Esophagus mucosa (tissue), 1 donor: ENCODE data around the gene DOHH. TPM values are rescaled to one million over a fixed set of nuclear protein-coding genes. Genes with fewer than 3 reads are reported as not detected.
"Not testable (repeated sequence)": the region's sequence is repeated elsewhere in the genome, so short reads cannot be mapped to it uniquely, and the experiment has no call there.

Source experiments
- ATAC-seq: fragments of 200-7000 bp; cut with Tn5 transposase; one replicate; pipeline ENCODE4 v1.9.1; 2020
- total RNA-seq: library from RNA; stranded (reverse); gene quantifications from one replicate; pipeline ENCODE4 v1.2.4, GENCODE V29; 2023
- donor health status: DM: yes; HTN: yes; CAD: no.

DOHH gene
- total RNA-seq, 1 donor from 2014 or later = 11.1 TPM

DNA sequence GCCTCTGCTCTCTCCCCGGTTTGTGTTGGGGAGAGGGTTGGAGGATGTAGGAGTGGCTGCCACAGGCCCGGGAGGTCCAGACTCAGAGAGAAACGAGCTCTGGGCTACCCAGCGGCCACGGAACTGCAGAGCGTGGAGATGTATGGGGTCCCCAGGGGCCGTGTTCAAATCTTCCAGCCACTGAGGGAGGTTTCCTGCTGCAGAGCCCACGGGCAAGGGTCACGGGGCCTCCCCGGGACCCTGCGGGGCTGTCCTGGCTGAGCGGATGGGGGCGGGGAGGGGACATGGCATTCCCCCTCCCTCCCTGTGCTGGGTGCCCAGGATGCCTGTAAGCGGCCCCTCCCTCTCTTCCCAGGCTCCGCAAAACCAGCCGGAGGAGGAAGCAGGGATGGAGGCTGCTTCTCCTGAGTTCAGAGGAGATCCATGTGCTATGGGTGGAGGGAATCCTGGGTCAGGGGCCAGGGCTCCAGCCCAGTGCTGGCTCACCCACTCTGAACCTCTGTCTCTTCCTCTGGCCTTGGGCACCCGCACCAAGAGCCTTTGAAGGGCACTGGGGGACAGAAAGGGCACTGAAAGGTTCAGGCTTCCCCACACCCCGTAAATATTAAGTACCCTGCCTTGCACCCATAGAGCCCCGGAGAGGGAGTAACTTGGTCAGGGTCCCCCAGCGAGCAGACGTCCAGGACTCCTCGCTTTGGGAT is 42.8 kb downstream of the DOHH start:
- ATAC-seq = peak; percentile 10

GRCh38 chr19:3456925-3457527 is 43.4 kb downstream of the DOHH start:
- peak; percentile 3 for ATAC-seq

- ATAC-seq = no peak
These were observed 44.4 kb downstream of the DOHH start for GRCh38 chr19:3455960-3456601.

GRCh38 chr19:3455393-3455955 is 45.0 kb downstream of the DOHH start:
- no peak for ATAC-seq

GRCh38 chr19:3454656-3455392 is 45.6 kb downstream of the DOHH start:
- no peak for ATAC-seq

DNA sequence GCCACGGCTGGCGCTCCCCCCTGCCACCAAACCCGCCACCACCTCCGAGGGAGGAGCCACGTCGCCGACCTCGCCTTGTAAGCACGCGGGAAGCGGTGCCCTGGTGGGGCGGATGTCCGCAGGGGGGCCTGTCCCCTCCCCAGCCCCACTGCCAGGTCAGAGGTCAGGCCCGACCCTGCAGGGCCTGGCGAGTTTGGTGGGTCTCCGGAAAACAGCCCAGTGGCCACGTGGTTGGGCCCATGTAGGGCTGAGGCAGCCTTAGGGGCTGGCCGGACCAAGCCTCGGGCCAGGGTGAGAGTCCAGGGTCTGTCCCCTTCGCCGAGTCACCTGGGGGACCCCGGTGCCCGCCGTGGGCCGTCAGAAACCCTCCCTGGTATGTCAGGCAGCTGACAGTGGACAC is 46.6 kb downstream of the DOHH start:
- ATAC-seq = no peak

DNA sequence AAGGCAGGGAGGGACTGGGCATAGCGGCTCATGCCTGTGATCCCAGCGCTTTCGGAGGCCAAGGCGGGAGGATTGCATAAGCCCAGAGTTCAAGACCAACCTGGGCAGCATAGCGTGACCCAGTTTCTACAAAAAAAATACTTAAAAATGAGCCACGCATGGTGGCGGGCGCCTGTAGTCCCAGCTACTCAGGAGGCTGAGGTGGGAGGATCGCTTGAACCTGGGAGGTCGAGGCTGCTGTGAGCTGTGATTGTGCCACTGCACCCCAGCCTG is 47.6 kb downstream of the DOHH start:
- not testable (repeated sequence) for ATAC-seq

DNA sequence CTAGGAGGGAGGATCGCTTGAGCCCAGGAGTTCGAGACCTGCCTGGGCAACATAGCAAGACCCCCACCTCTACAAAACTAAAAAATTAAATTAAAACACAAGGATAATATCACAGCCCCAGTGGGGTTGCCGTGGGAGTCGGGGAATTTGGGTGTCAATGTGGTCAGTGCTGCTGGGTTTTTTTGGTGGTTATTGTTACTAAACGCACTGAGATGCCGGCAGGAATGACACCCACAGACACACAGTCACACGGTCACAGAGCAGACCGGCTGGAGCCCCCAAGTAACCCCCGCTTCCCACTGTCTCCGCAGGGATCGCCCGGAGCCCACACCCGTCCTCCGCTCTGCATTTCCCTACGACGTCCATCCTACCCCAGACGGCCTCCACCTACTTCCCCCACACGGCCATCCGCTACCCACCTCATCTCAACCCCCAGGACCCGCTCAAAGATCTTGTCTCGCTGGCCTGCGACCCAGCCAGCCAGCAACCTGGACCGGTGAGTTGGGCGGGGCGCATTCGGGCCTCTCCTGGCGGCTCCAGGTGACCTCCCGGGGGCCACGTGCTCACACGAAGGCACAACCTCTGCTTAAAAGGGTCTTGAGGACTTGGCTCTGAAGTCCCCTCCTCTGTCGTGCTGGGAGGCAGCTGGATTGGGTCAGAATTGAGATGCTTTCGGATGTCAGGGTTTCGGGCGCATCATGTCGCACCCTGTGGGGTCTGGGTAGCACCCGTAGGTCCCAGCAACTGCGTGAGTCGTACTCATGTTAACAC is 48.1 kb downstream of the DOHH start:
- no peak for ATAC-seq

DNA sequence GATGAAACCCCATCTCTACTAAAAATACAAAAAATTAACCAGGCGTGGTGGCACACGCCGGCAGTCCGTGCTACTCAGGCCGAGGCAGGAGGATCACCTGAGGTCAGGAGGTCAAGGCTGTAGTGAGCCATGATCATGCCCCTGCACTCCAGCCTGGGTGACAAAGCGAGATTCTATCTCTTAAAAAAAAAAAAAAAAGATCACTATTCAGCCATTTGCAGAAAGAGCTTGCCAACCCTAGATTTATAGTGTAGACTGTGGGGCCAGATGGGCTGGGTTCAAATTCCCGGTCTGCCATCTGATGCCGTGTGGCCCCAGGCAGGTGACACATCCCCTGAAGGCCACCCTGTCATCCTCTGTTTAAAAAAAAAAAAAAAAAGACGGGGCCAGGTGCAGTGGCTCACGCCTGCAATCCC is 49.0 kb downstream of the DOHH start:
- no peak for ATAC-seq

DNA sequence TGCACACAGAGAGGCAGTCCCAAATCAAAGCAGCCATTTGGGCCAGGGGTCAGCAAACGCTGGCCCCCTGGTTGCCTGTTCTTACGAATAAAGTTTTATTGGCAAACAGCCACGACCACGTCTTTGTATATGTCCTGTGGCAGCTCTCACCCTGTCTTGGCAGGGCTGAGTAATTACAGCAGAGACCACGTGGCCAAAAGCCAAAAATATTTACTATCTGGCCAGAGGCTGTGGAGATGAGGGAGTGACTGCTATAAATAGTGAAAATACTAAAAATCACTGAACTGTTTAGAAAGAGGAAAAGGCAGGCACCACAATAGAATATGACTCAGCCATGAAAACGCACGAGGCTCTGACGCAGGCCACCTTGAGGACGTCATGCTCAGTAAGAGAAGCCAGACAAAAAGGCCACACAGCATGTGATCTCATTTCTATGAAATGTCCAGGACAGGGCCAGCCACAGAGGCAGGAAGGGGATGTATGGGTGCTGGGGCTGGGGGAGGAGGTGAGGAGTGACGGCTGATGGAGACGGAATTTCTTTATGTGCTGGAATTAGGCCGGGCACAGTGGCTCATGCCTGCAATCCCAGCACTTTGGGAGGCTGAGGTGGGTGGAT is 49.6 kb downstream of the DOHH start:
- peak; percentile 75 for ATAC-seq

DNA sequence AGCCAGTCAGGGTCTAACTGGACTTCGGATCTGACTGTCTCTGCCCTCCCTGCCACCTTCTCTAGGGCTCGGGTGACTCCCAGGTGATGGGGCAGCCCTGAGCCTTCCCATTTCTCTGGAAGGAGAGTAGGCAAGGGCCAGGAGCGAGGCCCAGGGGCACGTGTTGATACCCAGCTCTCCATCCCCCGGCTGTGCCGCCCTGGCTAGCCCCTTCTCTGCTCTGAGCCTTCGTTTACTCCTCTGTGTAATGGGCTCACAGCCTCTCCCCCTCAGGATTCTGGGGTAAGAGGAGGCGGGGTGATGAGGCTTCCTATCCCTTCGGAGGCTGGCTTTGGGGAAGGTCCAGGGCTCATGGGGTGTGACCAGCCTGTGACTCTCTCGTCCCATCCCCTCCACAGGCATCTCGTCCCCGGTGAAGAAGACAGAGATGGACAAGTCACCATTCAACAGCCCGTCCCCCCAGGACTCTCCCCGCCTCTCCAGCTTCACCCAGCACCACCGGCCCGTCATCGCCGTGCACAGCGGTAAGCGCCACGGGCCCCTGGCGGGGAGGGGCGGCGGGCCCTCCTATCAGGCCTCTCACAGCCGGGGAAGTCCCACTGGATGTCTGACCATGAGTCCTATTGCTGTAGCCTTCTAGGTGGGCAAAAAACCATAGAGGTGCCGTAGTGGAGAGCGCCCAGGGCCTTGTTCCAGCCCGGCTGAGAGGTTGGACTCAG is 51.7 kb downstream of the DOHH start:
- ATAC-seq = no peak

DNA sequence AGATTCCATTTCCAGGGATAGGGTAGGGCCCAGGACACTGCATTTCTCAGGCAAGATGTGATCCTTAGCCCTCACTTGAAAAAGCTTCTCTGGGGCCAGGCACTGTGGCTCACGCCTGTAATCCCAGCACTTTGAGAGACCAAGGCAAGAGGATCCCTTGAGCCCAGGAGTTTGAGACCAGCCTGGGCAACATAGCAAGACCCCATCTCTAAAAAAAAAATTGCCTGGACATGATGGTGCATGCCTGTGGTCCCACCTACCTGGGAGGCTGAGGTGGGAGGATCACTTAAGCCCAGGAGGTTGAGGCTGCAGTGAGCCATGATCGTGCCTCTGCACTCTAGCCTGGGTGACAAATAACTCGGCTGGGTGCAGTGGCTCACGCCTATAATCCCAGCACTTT is 53.8 kb downstream of the DOHH start:
- ATAC-seq = not testable (repeated sequence)

DNA sequence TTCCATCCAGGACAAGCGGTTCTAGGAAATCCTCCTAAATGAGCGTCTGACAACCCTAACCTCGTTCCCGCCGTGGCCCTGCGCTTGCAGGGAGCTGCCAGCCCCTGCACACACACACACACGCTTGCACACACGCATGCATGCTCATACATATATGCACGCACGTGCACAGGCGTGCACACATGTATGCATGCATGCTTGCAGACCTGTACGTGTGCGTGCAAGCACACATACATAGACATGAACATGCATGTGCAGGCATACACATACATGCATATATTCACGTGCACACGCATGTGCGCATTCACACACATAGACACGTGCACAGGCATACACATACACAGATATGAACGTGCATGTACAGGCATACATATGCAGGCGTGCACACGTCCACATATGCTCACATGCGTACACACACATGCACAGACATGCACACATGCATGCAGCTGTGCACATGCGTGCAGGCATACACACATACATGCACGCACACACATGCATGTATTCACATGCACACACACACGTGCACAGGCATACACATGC is 55.7 kb downstream of the DOHH start:
- peak; percentile 7 for ATAC-seq

- ATAC-seq = peak; percentile 29
These were observed 56.4 kb downstream of the DOHH start for GRCh38 chr19:3443840-3444694.

- no peak for ATAC-seq
These were observed 57.9 kb downstream of the DOHH start for GRCh38 chr19:3442487-3443071.

GRCh38 chr19:3441986-3442329 is 58.5 kb downstream of the DOHH start:
- ATAC-seq = no peak

DNA sequence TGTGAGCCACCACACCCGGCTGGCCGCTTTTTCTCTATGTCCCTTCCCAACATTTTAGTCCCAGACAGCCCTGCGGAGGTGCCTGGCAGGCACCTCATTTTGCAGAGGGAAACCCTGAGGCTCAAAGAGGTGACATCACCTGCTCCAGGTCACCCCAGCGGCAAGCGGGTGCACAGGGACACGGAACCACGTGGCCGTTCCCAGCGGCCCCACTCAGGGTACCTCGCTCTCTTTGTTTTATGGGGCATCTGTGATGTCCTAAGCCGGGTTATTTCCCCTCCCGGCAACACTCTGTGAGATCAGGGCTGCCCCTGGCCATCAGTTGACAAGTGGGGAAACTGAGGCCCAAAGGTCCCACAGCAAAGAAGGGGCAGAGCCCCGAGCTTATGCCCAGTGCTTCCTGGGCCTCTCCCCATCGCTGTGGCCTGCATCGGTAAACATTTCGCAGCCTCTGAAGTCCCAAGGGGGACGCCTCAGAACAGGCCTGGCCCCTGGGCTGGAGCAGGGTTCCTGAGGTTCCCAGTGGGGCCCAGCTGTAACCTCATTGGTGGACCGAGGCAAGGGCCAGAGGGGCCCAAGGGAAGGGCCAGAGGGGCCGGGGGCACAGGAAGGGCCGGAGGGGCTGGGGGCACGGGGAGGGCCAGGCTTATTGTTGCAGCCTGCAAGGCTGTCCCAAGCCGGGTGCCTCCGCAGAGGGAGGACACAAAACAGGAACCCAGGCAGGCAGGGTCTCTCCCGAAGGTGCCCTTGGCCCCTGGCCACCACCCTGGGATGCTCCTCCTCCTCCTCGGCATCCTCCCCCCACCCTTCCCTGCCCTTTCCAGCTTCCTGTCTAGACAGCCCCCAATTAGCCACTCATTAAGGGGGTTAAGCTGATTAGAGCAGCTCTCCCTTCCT is 59.1 kb downstream of the DOHH start:
- no peak for ATAC-seq
